AML-193 (cell line): Measurements from ENCODE around the gene MELK.
"Not testable (repeated sequence)": the region's sequence is repeated elsewhere in the genome, so short reads cannot be mapped to it uniquely, and the experiment has no call there.

Experiments
- DNase-seq, 2 experiments: peaks; one replicate each; lab custom pipeline; 2025; lab: John Stamatoyannopoulos, UW

Gene MELK

GRCh38 chr9:36572515-36573418 lies at the start of gene MELK:
MELK (plus strand) TSS chr9:36572895; CDS start chr9:36581682, 8,787 bp downstream.
- DNase-seq: peak; percentile 62 to 73

- no peak for DNase-seq
Measured at GRCh38 chr9:36530224-36530623, 42.5 kb upstream of the MELK start.

- DNase-seq: no peak
Measured at GRCh38 chr9:36532353-36532752, 40.3 kb upstream of the MELK start.

GRCh38 chr9:36533726-36534125 lies 39.0 kb upstream of the MELK start:
- not testable (repeated sequence) for DNase-seq

- no peak for DNase-seq
Measured at GRCh38 chr9:36535107-36535506, 37.6 kb upstream of the MELK start.

- no peak for DNase-seq
Measured at GRCh38 chr9:36537861-36538260, 34.8 kb upstream of the MELK start.

GRCh38 chr9:36542355-36542754 lies 30.3 kb upstream of the MELK start:
- no peak for DNase-seq

GRCh38 chr9:36543916-36544315 lies 28.8 kb upstream of the MELK start:
- DNase-seq: no peak

GRCh38 chr9:36547598-36547997 lies 25.1 kb upstream of the MELK start:
- no peak for DNase-seq

- no peak for DNase-seq
Measured at GRCh38 chr9:36548454-36548853, 24.2 kb upstream of the MELK start.

GRCh38 chr9:36550135-36550534 lies 22.6 kb upstream of the MELK start:
- DNase-seq: no peak

GRCh38 chr9:36550631-36551098 lies 22.0 kb upstream of the MELK start:
- DNase-seq: not testable (repeated sequence)

- DNase-seq: no peak
Measured at GRCh38 chr9:36551129-36551528, 21.6 kb upstream of the MELK start.

GRCh38 chr9:36551910-36552309 lies 20.8 kb upstream of the MELK start:
- no peak for DNase-seq

- DNase-seq: no peak
Measured at GRCh38 chr9:36559036-36559695, 13.5 kb upstream of the MELK start.

- peak in 1 of 2 experiments; percentile 7 for DNase-seq
Measured at GRCh38 chr9:36560771-36561170, 11.9 kb upstream of the MELK start.

- not testable (repeated sequence) for DNase-seq
Measured at GRCh38 chr9:36562801-36563200, 9.9 kb upstream of the MELK start.

GRCh38 chr9:36566813-36567221 lies 5.9 kb upstream of the MELK start:
- no peak for DNase-seq

- not testable (repeated sequence) for DNase-seq
Measured at GRCh38 chr9:36568681-36569080, 4.0 kb upstream of the MELK start.

GRCh38 chr9:36571333-36571732 lies 1.4 kb upstream of the MELK start:
- no peak for DNase-seq

- not testable (repeated sequence) for DNase-seq
Measured at GRCh38 chr9:36574045-36574444, 1.4 kb downstream of the MELK start.

- no peak for DNase-seq
Measured at GRCh38 chr9:36575411-36575882, 2.8 kb downstream of the MELK start.

- no peak for DNase-seq
Measured at GRCh38 chr9:36576866-36577265, 4.2 kb downstream of the MELK start.
